Lower leg skin (tissue), 4 donors: ENCODE measurements around the gene CLDN8. TPM values are rescaled to one million over a fixed set of nuclear protein-coding genes. Genes with fewer than 3 reads are reported as not detected.
A peak's percentile ranks its signal among the peaks of the same experiment; 100 is the strongest.

Source experiments
- DNase-seq, 2 donors: peaks; one replicate each; pipeline ENCODE4 v3.0.0-alpha.2; 2019; ENCODE audit warnings: low spot score in 2 of 2
- H3K4me3 ChIP-seq: fragments of 200-600 bp; sonication (generic); 2 replicates; pipeline ENCODE4 v1.5.1; 2017; ENCODE audit warnings: mild to moderate bottlenecking, low read depth; ENCODE audit not compliant: poor library complexity, severe bottlenecking
- POLR2A ChIP-seq, 2 donors: fragments of 450-650 bp; IDR thresholded peaks; one replicate each; pipeline ENCODE4 v1.6.1; 2016 to 2017; ENCODE audit warnings: antibody characterized with exemption in 2 of 2, mild to moderate bottlenecking in 1 of 2, moderate library complexity in 1 of 2
- WGBS, 2 donors: methylation state at CpG; one replicate each; pipeline ENCODE4 v1.1.5; 2018; 5-methylcytosine and 5-hydroxymethylcytosine counted together
- intact Hi-C: fragments of 100-400 bp; cut with DNase I; formaldehyde crosslinking; loops from one replicate; pipeline ENCODE4 v1.15.0; 2023; ENCODE audit warnings: low total_unique reads
- total RNA-seq, 4 donors: library from RNA; depleted of rRNA; stranded (reverse); fragments of >200 nt; gene quantifications; one replicate each; pipeline ENCODE4 v1.1.0, GENCODE V29; 2016
- TF ChIP-seq, protein P1 (sequence below), 3 donors: fragments of 450-650 bp; IDR thresholded peaks; one replicate each; pipeline ENCODE4 v1.5.1; 2016; ENCODE audit warnings: antibody characterized with exemption in 3 of 3, mild to moderate bottlenecking in 3 of 3, moderate library complexity in 2 of 3

The CLDN8 gene
- total RNA-seq, 4 donors from 2014 or later: 15.2 to 32.3 (median 18.9) TPM

- intact Hi-C loops: no loop called here
- TF ChIP-seq, protein P1, sequence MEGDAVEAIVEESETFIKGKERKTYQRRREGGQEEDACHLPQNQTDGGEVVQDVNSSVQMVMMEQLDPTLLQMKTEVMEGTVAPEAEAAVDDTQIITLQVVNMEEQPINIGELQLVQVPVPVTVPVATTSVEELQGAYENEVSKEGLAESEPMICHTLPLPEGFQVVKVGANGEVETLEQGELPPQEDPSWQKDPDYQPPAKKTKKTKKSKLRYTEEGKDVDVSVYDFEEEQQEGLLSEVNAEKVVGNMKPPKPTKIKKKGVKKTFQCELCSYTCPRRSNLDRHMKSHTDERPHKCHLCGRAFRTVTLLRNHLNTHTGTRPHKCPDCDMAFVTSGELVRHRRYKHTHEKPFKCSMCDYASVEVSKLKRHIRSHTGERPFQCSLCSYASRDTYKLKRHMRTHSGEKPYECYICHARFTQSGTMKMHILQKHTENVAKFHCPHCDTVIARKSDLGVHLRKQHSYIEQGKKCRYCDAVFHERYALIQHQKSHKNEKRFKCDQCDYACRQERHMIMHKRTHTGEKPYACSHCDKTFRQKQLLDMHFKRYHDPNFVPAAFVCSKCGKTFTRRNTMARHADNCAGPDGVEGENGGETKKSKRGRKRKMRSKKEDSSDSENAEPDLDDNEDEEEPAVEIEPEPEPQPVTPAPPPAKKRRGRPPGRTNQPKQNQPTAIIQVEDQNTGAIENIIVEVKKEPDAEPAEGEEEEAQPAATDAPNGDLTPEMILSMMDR (IDR thresholded peaks at IDR 0.05): no peak
- TF ChIP-seq POLR2A (IDR thresholded peaks at IDR 0.05): no peak
- 68 to 73% methylated on average over 3 of the region's 3 CpGs for WGBS, 2 donors
- no peak for DNase-seq
- no peak overlapping the region for H3K4me3 ChIP-seq
These were observed 18.2 kb upstream of the CLDN8 start for GRCh38 chr21:30234050-30234449.

DNA sequence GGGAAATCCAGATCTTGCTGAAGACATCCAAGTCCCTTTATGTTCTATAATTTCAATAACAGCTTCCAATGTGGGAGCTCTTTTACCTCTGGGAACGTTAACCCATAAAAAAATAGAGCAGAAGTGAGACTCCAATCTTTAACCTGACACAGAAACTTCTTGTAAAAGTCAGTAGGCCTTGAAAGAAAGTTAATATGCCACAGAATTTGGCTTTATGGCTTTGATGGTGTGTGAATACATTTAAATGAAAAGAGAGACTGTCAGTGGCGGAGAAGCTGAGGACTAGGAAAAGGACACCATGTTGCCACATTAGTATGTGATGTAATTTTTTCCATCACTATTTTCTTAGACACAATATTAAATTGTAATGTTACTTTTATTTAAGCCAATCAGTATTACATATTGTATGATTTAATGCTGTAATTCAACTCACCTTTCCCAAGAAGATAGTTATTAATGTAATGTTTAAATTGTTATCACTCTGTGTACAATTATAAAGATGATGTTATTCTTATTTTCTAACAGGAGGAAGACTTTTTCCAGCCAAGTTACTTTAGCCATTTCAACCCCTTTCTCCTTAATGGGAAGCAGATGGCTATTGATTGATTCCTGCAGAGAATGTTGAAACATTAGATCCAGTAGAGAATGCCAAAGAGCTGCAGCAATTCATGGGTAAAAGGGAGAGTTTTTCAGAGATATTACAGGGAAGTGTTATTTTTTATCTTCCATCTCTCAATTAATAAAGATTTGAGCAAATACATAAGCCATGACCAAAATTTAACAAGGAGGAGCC, 17.5 kb upstream of the CLDN8 start:
- DNase-seq: no peak
- TF ChIP-seq, protein P1 (IDR thresholded peaks at IDR 0.05): no peak
- no peak for TF ChIP-seq POLR2A (IDR thresholded peaks at IDR 0.05)
- intact Hi-C loops: no loop called here
- no peak overlapping the region for H3K4me3 ChIP-seq
- WGBS, 2 donors: 56 to 72% methylated on average over 2 of the region's 2 CpGs

- 97 to 100% methylated on average over 1 of the region's 1 CpG for WGBS, 2 donors
- TF ChIP-seq, protein P1 (IDR thresholded peaks at IDR 0.05): no peak
- TF ChIP-seq POLR2A (IDR thresholded peaks at IDR 0.05): no peak
- intact Hi-C loops: no loop called here
- no peak overlapping the region for H3K4me3 ChIP-seq
- no peak for DNase-seq
These were observed 16.1 kb upstream of the CLDN8 start for GRCh38 chr21:30232011-30232410.

DNA sequence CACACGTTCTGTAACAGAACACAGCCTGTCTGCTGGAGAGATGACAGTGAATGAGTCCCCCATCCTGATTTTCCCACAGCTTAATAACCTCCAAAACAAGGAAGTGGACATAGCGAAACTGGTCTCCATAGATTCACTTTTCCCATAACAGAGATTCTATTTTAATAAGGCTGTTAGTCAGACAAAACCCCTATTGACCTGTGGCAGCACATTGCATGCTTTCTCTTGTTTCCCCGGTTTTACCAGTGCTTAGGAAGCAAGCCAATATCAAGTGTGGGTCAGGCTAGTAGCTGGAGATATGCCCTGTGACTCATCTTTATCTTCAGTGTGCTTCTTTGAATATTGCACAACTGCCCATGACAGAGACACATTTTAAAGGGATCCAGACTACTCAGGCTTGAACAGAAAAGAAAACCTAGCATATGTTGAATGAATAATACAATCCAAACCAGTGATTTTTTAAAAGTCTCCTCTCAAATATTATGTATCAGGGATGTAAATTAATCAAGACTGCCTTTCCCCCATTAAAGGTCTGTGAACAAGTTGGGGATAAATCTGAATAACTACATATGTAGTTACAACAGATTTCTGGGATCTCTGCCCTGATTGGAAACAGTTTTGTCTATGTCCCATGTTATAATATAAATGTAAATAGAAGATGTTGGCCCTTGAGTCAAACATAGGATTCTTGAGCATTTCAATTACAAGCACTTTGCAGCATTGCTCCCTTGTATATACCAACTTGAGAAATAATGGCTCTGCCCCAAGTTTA, 11.9 kb upstream of the CLDN8 start:
- H3K4me3 ChIP-seq: no peak overlapping the region
- intact Hi-C loops: no loop called here
- WGBS, 2 donors: 9 to 10% methylated on average over 3 of the region's 3 CpGs
- DNase-seq: peak in 1 of 2 donors; percentile 86
- TF ChIP-seq, protein P1 (IDR thresholded peaks at IDR 0.05): no peak
- TF ChIP-seq POLR2A (IDR thresholded peaks at IDR 0.05): no peak

GRCh38 chr21:30227128-30227527, 11.2 kb upstream of the CLDN8 start:
- H3K4me3 ChIP-seq: no peak overlapping the region
- WGBS, 2 donors: 49 to 54% methylated on average over 1 of the region's 1 CpG
- TF ChIP-seq, protein P1 (IDR thresholded peaks at IDR 0.05): no peak
- TF ChIP-seq POLR2A (IDR thresholded peaks at IDR 0.05): no peak
- intact Hi-C loops: no loop called here
- DNase-seq: no peak
